ENCODE results near the gene PROKR2.

The PROKR2 gene

DNA sequence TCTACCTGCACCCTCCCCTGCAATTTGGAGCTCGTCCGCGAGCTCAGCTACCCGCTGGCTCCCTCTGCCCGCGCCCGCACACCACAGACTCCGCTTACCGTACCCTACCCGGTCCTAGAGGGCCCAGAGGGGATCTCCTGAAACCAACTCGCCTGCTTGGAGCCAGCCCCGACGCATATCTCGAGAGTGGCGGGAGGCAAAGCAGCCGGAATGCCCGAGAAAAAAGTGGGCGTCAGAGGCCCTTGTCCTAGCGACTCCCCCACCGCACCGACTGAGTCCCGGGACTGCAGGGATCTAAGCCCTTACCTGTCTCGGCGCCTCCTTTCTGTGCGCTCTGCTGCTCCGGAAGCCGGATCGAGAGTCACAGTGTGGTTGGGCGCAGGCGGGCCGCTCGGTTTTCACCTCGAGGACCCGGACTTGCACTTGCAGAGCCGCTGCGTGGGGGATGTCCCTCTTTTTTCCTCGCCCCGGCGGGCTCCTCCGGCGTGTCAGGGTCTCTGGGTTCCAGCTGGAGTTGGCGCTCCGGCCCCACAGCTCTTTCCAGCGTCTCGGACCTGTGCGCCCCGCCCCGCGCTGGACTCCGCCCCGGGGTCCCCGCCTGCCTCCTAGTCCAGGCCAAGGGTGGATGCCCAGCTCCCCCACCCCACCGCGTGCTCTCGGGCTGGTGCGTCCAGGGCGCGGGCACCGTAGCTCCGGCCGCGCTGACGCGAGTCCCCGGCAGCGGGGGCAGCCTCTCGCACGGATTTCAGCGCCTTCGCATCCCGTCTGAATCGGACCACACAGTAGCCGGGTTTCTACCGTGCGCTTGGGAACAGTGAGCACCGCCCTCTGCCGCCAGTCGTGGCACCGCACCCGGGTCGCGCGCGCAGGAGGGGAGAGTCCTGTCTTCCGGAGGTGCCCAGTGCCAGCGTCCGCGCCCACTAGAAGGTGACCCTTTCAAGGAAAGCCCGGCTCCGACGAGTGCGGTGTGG, at the start of gene PROKR2:
Gene PROKR2 (minus strand): TSS at position 767 of the 971 bp plus-strand sequence. CDS start 2,585 bp downstream, outside the sequence.
- POLR2A ChIA-PET: no interaction called here
- CTCF ChIA-PET: no interaction called here
- DNase-seq (ENCODE audit: extremely low spot score): peak; percentile 29
- TF ChIP-seq, protein P1, sequence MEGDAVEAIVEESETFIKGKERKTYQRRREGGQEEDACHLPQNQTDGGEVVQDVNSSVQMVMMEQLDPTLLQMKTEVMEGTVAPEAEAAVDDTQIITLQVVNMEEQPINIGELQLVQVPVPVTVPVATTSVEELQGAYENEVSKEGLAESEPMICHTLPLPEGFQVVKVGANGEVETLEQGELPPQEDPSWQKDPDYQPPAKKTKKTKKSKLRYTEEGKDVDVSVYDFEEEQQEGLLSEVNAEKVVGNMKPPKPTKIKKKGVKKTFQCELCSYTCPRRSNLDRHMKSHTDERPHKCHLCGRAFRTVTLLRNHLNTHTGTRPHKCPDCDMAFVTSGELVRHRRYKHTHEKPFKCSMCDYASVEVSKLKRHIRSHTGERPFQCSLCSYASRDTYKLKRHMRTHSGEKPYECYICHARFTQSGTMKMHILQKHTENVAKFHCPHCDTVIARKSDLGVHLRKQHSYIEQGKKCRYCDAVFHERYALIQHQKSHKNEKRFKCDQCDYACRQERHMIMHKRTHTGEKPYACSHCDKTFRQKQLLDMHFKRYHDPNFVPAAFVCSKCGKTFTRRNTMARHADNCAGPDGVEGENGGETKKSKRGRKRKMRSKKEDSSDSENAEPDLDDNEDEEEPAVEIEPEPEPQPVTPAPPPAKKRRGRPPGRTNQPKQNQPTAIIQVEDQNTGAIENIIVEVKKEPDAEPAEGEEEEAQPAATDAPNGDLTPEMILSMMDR (IDR thresholded peaks at IDR 0.05; ENCODE audit: control extremely low read depth, extremely low read depth, low read depth, missing control alignments): no peak

DNA sequence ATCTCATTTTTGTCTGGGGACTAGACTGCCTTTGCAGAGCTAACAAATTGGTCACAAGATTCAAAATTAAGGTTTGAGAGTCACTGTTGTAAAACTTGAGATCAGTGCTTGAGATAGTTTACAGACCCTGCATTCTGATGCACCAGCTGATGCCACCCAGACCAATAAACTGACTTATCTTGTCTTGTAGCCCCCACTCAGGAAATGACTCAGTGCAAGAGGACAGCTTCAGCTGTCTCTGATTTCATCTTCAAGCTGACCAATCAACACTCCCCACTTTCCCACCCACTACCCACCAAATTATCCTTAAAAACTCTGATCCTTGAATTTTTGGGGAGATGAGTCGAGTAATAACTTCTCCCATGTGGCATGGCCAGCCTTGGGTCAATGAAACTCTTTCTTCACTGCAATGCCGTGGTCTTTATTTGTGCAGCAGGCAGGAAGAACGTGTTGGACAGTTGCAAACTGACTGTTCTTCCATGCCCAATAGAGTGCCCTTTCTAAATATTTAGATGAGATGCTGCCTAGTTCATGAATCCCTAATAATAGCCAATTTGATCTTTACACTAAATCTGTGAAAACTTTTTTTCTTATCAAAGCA, 48.3 kb upstream of the PROKR2 start:
- ChIA-PET POLR2A (no interaction called here), CTCF (interaction anchor here (1.0 kb wide), 1 partner anchor 8 kb away, joined by 3 read pairs; no protein-coding TSS in a partner anchor)
- no peak for DNase-seq (ENCODE audit: extremely low spot score)
- TF ChIP-seq, protein P1 (IDR thresholded peaks at IDR 0.05; ENCODE audit: control extremely low read depth, extremely low read depth, low read depth, missing control alignments): no peak

DNA sequence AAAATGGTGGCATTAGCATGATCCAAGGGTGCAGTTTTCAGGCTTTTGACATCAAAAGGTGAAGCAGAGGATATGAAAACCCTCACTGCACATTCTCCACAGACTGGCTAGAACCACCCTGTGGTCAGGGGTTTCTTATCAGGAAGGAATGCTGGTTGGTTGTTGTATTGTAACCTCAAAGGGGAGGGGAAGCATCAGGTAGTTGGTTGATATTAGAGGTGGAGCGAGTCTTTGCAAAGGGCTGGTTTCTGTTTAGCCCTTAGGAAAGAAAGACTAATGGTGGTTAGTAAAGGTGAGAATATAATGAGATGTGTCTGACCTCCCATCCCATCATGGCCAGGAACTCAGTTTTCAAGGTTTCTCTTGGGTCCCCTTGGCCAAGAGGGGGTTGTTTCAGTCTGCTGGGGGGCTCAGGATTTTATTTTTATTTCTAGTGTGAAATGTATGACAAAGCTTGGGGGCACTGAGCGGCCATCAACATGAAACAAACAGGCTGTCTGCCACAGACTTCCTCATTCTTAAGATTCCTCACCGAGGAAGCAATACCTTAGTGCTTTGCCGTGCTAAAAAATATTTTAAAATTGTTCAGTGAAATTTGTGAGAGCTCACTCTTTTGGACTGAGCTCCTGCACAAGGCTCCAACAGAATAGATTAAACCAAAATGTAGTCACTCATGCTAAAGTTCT, 47.5 kb upstream of the PROKR2 start:
- TF ChIP-seq, protein P1 (IDR thresholded peaks at IDR 0.05; ENCODE audit: control extremely low read depth, extremely low read depth, low read depth, missing control alignments): no peak

DNA sequence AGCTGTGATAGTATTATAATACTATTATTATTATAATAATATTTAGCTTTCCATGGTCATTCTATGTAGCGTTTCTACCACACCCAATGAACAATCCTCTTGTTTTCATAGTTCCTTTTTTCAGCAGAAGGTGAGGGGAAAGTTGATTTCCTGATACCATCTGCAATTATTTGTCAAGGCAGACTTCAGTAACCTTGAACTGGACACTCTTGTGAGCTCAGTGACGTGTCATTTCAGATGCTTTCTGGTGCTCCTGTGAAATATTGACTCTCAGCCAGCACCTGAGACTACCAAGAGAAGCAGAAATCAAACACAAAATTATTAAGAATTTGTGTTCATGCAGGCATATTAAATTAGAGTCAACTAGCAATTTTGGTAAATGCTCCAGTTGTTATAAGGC, 46.0 kb upstream of the PROKR2 start:
- TF ChIP-seq, protein P1 (IDR thresholded peaks at IDR 0.05; ENCODE audit: control extremely low read depth, extremely low read depth, low read depth, missing control alignments): no peak
- DNase-seq (ENCODE audit: extremely low spot score): no peak
- POLR2A ChIA-PET: no interaction called here
- CTCF ChIA-PET: no interaction called here

More for the DNA sequence above, 47.5 kb upstream of the PROKR2 start:
- DNase-seq (ENCODE audit: extremely low spot score): no peak
- POLR2A ChIA-PET: no interaction called here
- CTCF ChIA-PET: no interaction called here

DNA sequence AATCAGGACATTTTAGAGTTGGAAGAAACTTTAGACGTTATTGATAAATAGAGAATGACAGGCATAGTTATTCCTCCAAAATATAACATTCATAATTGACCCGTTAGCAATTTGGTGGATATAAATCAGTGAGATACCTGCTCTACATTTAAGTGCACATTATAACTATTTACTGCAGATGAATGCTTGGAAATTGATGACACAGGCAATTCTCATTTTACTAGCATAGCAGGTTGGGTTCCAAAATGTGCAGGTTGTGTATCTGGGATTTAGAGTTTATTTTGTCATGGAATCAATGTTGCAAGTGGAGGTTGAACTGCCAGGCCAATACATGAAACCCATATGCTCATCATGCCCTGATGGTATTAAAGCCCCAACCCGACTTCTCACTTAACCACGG, 44.4 kb upstream of the PROKR2 start:
- ChIA-PET CTCF (no interaction called here), POLR2A (no interaction called here)
- TF ChIP-seq, protein P1 (IDR thresholded peaks at IDR 0.05; ENCODE audit: control extremely low read depth, extremely low read depth, low read depth, missing control alignments): no peak

DNA sequence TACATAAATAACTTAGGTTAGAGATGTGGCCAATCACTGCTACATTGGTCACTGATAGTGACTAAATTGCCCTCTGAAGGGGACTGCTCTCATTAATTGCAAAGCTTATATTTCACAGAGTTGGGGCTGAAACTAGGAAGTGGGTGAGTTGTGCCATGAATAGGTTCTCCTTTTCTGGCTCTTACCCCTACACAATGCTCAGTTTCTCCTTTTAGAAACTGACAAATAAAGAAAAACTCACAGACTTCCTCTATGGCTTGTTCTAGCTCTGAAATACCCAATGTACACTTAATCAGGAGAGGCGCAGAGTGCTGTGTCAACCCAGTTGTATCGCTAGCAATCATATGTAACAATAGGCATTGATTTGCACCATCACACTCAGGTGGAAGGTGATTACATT, 41.2 kb upstream of the PROKR2 start:
- DNase-seq (ENCODE audit: extremely low spot score): no peak

More for the DNA sequence above, 44.4 kb upstream of the PROKR2 start:
- no peak for DNase-seq (ENCODE audit: extremely low spot score)

More for the DNA sequence above, 41.2 kb upstream of the PROKR2 start:
- ChIA-PET POLR2A (no interaction called here), CTCF (interaction anchor here (0.7 kb wide), 1 partner anchor 15 kb away, joined by 3 read pairs; no protein-coding TSS in a partner anchor)
- TF ChIP-seq, protein P1 (IDR thresholded peaks at IDR 0.05; ENCODE audit: control extremely low read depth, extremely low read depth, low read depth, missing control alignments): no peak

Data from GM10248 (cell line).